ENCODE data around the gene RENBP. TPM values are rescaled to one million over a fixed set of nuclear protein-coding genes. Genes with fewer than 3 reads are reported as not detected.

RENBP gene
- total and polyA plus RNA-seq, 5 donors from 2014 or later = 0.62 to 15.3 (median 1.2) TPM

DNA sequence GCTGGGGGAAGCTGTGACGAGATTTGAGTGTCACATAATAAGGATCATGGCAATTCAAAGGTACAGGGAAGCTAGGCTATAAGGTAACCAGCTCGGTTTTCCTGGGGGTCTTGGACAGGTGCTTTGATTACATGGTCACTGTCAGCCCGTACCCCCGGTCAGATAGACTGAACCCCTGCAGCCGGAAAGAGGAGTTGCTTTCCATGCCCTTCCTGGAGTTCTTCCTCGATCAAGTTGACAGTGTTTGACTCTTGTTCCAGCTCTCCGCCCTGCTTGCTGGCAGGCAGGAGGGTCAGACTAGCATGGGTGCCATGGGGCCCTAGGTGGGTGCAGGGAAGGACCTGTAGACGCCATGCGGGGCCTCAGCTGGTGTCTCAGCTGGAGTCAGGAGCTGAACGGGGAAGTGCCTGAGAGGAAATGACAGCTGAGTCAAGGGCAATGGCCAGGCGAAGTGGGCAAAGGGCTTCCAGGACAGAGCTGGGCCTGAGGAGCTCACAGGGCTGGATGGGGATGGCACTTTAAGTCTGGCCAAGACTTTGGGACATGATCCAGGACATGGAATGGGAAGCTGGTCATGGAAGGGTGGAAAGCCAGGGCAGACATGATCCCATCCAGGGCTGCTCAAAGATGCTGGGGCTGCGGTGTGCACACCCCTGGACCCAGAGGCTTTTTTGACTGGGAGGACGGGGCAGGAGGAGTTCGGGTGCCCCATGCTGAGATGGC is 29.7 kb upstream of the RENBP start:
- H3K27me3 Mint-ChIP-seq = peaks cover 4% of the 10 kb centered on the region
- DNase-seq (no peak), ATAC-seq (ENCODE audit: low read depth in 2 of 2) (no peak)
- H3K4me3 Mint-ChIP-seq = peak overlapping the region; percentile 1 to 89 (median 56)
- peaks cover 4% of the 10 kb centered on the region for H3K36me3 Mint-ChIP-seq
- H3K27ac ChIP-seq (ENCODE audit: insufficient read depth, low read length, poor library complexity, severe bottlenecking) = peak overlapping the region; percentile 97
- H3K4me1 Mint-ChIP-seq = peaks cover 0 to 32% (median 7%) of the 10 kb centered on the region in 4 donors
- H3K27ac Mint-ChIP-seq = peak overlapping the region; percentile 73 to 95 (median 95)
- H3K4me3 ChIP-seq (ENCODE audit: low read depth, low read length) = peak overlapping the region; percentile 83
- H3K4me1 ChIP-seq (ENCODE audit: control insufficient read depth, insufficient read depth, low read length, poor library complexity, severe bottlenecking) = peaks cover 24% of the 10 kb centered on the region
- no peaks in the 10 kb centered on the region for H3K9me3 ChIP-seq (ENCODE audit: control insufficient read depth in 2 of 2, low read length in 2 of 2)
- no peaks in the 10 kb centered on the region for H3K27me3 ChIP-seq (ENCODE audit: control insufficient read depth, insufficient read depth, low read length)
- no peaks in the 10 kb centered on the region for H3K36me3 ChIP-seq (ENCODE audit: control insufficient read depth, insufficient read depth, low read length)
- H3K9me3 Mint-ChIP-seq = peaks cover 0 to 4% (median 0%) of the 10 kb centered on the region in 7 donors

DNA sequence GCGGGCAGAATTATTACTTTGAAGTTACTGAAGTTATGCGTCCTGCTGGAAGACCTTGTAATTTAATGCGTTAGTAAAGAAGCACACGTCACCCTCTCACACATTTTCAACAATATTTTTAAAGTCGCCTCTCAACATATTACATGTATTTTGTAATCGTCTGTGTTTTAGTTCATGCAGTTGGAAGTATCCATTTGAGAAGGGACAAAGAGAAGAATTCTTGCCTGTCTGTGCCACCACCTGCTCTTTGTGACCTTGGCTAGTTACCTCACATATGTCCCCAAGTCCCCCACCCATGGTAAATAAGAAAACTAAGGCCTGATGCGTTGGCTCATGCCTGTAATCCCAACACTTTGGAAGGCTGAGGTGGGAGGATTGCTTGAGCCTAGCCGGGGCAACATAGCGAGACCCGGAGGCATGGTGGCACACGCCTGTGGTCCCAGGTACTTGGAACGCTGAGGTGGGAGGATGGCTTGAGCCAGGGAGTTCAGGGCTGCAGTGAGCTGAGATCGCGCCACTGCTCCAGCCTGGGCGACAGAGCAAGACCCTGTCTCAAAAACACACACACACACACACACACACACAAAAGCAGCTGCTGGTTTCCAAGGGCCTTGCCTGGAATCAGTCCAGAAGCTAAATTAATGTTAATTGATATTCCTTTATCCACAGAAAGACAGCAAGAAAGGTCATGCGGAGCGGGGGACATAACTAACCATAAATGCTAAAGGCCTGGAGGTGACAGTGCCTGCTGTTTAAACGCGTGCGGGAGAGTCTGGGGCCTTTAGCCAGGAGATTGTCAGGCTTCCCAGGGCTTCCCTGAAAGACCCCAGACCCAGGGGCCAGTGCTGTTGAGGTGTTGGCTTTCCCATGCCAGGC is 28.9 kb upstream of the RENBP start:
- H3K9me3 ChIP-seq (ENCODE audit: control insufficient read depth in 2 of 2, low read length in 2 of 2) = no peaks in the 10 kb centered on the region
- ATAC-seq (ENCODE audit: low read depth in 2 of 2) = no peak
- peaks cover 4% of the 10 kb centered on the region for H3K36me3 Mint-ChIP-seq
- peaks cover 4% of the 10 kb centered on the region for H3K27me3 Mint-ChIP-seq
- no peaks in the 10 kb centered on the region for H3K36me3 ChIP-seq (ENCODE audit: control insufficient read depth, insufficient read depth, low read length)
- peaks cover 32% of the 10 kb centered on the region for H3K4me1 ChIP-seq (ENCODE audit: control insufficient read depth, insufficient read depth, low read length, poor library complexity, severe bottlenecking)
- no peaks in the 10 kb centered on the region for H3K27me3 ChIP-seq (ENCODE audit: control insufficient read depth, insufficient read depth, low read length)
- peak overlapping the region; percentile 97 for H3K27ac ChIP-seq (ENCODE audit: insufficient read depth, low read length, poor library complexity, severe bottlenecking)
- peak overlapping the region; percentile 83 to 93 (median 88) for H3K4me3 Mint-ChIP-seq
- peak overlapping the region; percentile 83 for H3K4me3 ChIP-seq (ENCODE audit: low read depth, low read length)
- peaks cover 0 to 4% (median 0%) of the 10 kb centered on the region in 7 donors for H3K9me3 Mint-ChIP-seq
- no peak for DNase-seq
- H3K27ac Mint-ChIP-seq = peak overlapping the region; percentile 95 to 96 (median 95)
- H3K4me1 Mint-ChIP-seq = peaks cover under 1 to 38% (median 7%) of the 10 kb centered on the region in 4 donors

DNA sequence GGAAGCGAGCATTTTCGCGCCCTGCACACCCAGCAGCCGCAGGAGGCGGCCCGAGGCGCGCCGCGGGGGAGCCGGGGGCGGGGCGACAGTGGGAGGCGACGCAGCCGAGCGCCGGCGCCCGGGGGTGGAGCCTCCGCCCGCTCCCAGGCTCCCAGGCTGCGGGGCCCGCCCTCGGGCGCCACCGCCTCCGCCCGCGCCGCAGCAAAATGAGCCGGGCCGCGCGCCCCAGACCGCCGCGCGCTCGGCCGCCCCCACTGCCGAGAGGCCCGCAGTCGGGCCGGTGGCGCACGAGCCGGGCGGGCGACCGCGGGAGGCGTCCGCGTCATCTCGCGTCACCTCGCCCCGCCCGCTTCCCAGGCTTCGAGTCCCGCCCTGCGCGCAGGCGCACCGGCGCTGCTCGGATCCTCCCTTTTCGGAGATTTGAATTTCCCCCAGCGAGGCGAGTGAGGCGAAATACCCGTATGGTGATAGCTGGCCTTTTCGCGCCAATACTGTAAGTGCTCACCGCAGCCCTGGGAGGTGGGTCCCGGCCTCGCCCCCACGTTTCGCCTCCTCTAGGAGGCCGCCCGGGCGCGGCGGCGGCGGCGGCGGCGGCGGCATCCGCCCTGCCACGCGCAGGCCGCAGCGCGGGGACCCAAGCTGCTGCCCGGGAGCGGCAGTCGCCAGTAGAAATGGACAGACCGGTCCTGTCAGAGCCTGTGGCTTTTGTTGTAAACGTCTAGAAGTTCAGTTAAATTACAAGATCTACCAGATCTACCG is 28.1 kb upstream of the RENBP start, which contains the start of gene TMEM187:
Gene TMEM187 (plus strand): TSS at position 387 of the 759 bp plus-strand sequence. CDS start 9,309 bp downstream, outside the sequence.
- DNase-seq (peak; percentile 79 to 93 (median 92)), ATAC-seq (ENCODE audit: low read depth in 2 of 2) (peak; percentile 46 to 52)
- Histone ChIP-seq H3K36me3 (ENCODE audit: control insufficient read depth, insufficient read depth, low read length) (no peaks in the 10 kb centered on the region), H3K4me3 (ENCODE audit: low read depth, low read length) (peak within 1 kb of the TSS; percentile 83), H3K27ac (ENCODE audit: insufficient read depth, low read length, poor library complexity, severe bottlenecking) (peak within 1 kb of the TSS; percentile 97), H3K9me3 (ENCODE audit: control insufficient read depth in 2 of 2, low read length in 2 of 2) (no peaks in the 10 kb centered on the region), H3K4me1 (ENCODE audit: control insufficient read depth, insufficient read depth, low read length, poor library complexity, severe bottlenecking) (peaks cover 39% of the 10 kb centered on the region), H3K27me3 (ENCODE audit: control insufficient read depth, insufficient read depth, low read length) (no peaks in the 10 kb centered on the region)
- Mint-ChIP-seq H3K36me3 (peaks cover 4% of the 10 kb centered on the region), H3K27me3 (peaks cover 4% of the 10 kb centered on the region), H3K4me1 (peaks cover 5 to 46% (median 12%) of the 10 kb centered on the region in 4 donors), H3K4me3 (peak within 1 kb of the TSS; percentile 89 to 100 (median 100)), H3K9me3 (peaks cover 0 to 4% (median 0%) of the 10 kb centered on the region in 7 donors), H3K27ac (peak within 1 kb of the TSS; percentile 96 to 100 (median 100))

DNA sequence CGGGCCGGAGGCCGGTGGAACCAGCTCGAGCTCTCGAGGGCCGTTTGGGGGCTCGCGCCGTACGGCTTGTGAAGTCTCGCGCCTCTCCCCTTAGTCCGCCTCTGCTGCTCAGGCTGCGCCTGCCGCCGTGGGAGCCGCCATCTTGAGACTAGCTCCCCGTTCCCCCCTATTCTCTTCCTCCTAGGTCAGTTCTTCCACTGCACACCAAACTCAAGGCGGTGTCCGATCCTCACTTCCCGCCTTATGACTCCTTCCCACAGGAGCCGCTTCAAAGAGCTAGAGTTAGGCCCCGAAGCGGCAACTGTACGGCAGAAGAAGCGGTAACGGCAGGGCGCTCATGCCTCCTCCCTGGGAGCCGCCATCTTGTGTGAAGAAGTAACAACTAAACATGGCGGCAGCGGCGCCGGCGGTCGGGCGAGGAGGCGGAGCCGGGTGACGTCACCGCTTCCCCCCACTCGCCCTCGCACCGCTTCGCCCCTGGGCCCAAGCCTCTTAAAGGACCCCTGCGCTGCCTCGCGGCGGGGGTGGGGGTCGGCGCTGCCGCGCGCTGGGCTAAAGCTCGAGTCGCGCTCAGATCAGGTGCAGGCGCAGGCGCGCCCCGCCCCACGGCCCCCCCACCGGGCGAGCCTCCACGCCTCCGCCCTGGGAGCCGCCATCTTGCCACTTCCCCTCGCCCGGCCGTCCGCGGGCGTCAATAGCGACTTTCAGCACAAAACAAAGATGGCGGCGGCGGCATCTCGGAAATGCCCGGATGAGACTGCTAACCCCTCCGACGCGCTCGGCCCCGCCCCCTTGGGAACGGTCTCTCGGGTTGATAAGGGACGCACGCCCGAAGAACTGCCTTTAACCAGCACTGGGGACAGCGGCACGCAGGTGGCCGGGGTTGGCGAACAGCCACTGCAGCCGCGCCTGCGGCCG is 27.3 kb upstream of the RENBP start, which contains the start of gene HCFC1:
Gene HCFC1 (minus strand): TSS at position 369 of the 918 bp plus-strand sequence. CDS start 978 bp downstream, outside the sequence.
- peaks cover 4% of the 10 kb centered on the region for H3K27me3 Mint-ChIP-seq
- H3K9me3 Mint-ChIP-seq = peaks cover 0 to 1% (median 0%) of the 10 kb centered on the region in 7 donors
- peaks cover 4% of the 10 kb centered on the region for H3K36me3 Mint-ChIP-seq
- Histone ChIP-seq H3K4me3 (ENCODE audit: low read depth, low read length) (peak within 1 kb of the TSS; percentile 80), H3K4me1 (ENCODE audit: control insufficient read depth, insufficient read depth, low read length, poor library complexity, severe bottlenecking) (peaks cover 47% of the 10 kb centered on the region), H3K27ac (ENCODE audit: insufficient read depth, low read length, poor library complexity, severe bottlenecking) (peak within 1 kb of the TSS; percentile 97), H3K27me3 (ENCODE audit: control insufficient read depth, insufficient read depth, low read length) (no peaks in the 10 kb centered on the region), H3K36me3 (ENCODE audit: control insufficient read depth, insufficient read depth, low read length) (no peaks in the 10 kb centered on the region), H3K9me3 (ENCODE audit: control insufficient read depth in 2 of 2, low read length in 2 of 2) (no peaks in the 10 kb centered on the region)
- H3K4me1 Mint-ChIP-seq = peaks cover 1 to 54% (median 17%) of the 10 kb centered on the region in 4 donors
- H3K27ac Mint-ChIP-seq = peak within 1 kb of the TSS; percentile 96 to 100 (median 100)
- ATAC-seq (ENCODE audit: low read depth in 2 of 2) (peak; percentile 48), DNase-seq (peak; percentile 83 to 97 (median 95))
- peak within 1 kb of the TSS; percentile 89 to 100 (median 100) for H3K4me3 Mint-ChIP-seq

GRCh38 chrX:153971124-153971449 is 26.6 kb upstream of the RENBP start:
- H3K4me1 ChIP-seq (ENCODE audit: control insufficient read depth, insufficient read depth, low read length, poor library complexity, severe bottlenecking) = peaks cover 53% of the 10 kb centered on the region
- ATAC-seq (ENCODE audit: low read depth in 2 of 2) (peak; percentile 48 to 49), DNase-seq (peak; percentile 82 to 97 (median 93))
- no peaks in the 10 kb centered on the region for H3K36me3 ChIP-seq (ENCODE audit: control insufficient read depth, insufficient read depth, low read length)
- Mint-ChIP-seq H3K9me3 (peaks cover 0 to 1% (median 0%) of the 10 kb centered on the region in 7 donors), H3K27me3 (peaks cover 4% of the 10 kb centered on the region), H3K4me3 (peak overlapping the region; percentile 89 to 100 (median 100)), H3K27ac (peak overlapping the region; percentile 96 to 100 (median 100)), H3K36me3 (peaks cover 4% of the 10 kb centered on the region), H3K4me1 (peaks cover 0 to 61% (median 17%) of the 10 kb centered on the region in 4 donors)
- H3K27me3 ChIP-seq (ENCODE audit: control insufficient read depth, insufficient read depth, low read length) = no peaks in the 10 kb centered on the region
- H3K9me3 ChIP-seq (ENCODE audit: control insufficient read depth in 2 of 2, low read length in 2 of 2) = no peaks in the 10 kb centered on the region
- peak overlapping the region; percentile 80 for H3K4me3 ChIP-seq (ENCODE audit: low read depth, low read length)
- peak overlapping the region; percentile 97 for H3K27ac ChIP-seq (ENCODE audit: insufficient read depth, low read length, poor library complexity, severe bottlenecking)

DNA sequence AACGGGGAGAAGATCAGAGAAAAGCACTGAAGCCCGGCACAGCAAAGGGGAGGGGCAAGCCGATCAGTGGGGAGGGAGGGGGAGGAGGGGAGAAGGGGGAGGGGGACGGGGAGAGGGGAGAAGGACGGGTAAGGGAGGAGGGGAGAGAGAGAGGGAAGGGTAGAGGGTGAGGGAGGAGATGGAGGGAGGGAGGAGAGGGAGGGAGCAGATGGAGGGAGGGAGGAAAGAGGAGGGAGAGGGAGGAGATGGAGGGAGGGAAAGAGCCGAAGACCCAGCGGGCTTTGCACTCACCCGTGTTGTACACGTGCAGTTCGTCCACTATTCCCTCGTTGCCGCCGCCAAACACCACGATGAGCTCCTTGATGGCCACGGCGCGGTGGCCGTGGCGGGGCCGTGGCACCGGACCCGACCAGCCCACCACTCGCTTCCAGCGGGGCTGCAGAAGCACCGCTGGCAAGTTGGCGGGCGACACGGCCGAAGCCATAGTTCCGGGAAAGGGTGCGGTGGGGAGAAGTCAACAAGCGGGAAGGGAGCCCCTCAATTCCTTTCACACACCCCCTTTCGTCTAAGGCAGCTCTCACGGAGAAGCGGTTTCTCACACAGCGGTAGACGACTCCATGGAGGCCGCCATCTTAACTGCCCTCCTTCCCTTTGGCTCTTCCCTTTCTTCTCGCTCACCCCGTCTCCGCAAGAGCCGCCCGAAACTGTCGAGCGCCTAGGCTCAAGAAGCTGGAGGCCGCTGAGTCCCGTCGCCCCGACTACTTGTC is 26.1 kb upstream of the RENBP start:
- ATAC-seq (ENCODE audit: low read depth in 2 of 2) (peak in 1 of 2 donors; percentile 6), DNase-seq (peak; percentile 25 to 51 (median 41))
- Mint-ChIP-seq H3K36me3 (peaks cover 4% of the 10 kb centered on the region), H3K4me3 (peak overlapping the region; percentile 89 to 100 (median 100)), H3K4me1 (peaks cover 0 to 62% (median 16%) of the 10 kb centered on the region in 4 donors), H3K27me3 (peaks cover 4% of the 10 kb centered on the region), H3K9me3 (peaks cover 0 to 1% (median 0%) of the 10 kb centered on the region in 7 donors), H3K27ac (peak overlapping the region in 2 of 3 donors; percentile 96 to 100)
- no peaks in the 10 kb centered on the region for H3K27me3 ChIP-seq (ENCODE audit: control insufficient read depth, insufficient read depth, low read length)
- no peaks in the 10 kb centered on the region for H3K9me3 ChIP-seq (ENCODE audit: control insufficient read depth in 2 of 2, low read length in 2 of 2)
- peak overlapping the region; percentile 73 for H3K4me3 ChIP-seq (ENCODE audit: low read depth, low read length)
- no peaks in the 10 kb centered on the region for H3K36me3 ChIP-seq (ENCODE audit: control insufficient read depth, insufficient read depth, low read length)
- H3K4me1 ChIP-seq (ENCODE audit: control insufficient read depth, insufficient read depth, low read length, poor library complexity, severe bottlenecking) = peaks cover 59% of the 10 kb centered on the region
- peak overlapping the region; percentile 97 for H3K27ac ChIP-seq (ENCODE audit: insufficient read depth, low read length, poor library complexity, severe bottlenecking)
